ENCODE measurements around the gene BCR. TPM values are rescaled to one million over a fixed set of nuclear protein-coding genes. Genes with fewer than 3 reads are reported as not detected.
A peak's percentile ranks its signal among the peaks of the same experiment; 100 is the strongest.

Gene BCR
- total and polyA plus RNA-seq, 2 of the 13 experiments (the other 11 are each of a cell fraction or from before 2014, with no cell fraction given), result 19.9 to 33.6 TPM

DNA sequence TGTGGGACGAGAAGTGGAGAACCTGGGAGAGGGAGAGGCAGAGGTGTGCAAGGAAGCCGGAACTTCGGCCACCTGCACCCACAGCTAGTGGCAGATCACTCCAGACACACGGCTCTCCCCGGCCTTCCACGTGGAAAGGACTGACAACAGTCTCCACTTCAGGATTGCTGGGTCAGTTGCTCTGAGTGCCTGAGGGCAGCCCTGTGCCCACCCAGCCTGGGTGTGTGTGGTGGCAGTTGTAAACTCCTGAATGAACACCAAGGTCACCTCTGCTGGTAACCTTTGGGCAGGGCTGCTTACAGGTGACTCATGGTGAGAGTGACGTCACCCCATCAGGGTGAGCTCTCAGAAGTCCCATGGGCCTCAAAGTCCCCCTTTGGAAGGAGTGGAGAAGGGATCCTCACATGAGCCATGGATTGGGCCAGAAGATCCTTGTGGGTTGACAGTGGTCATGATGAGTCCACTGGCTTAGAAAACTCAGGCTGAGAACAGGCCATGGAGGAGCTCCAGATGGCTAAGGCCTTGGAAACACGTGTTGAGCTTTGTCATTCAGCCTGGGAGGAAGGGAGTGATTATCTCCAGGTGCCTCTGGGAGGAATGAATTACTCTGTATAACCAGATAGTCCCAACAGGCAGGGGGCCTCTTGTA lies 71.3 kb downstream of the BCR start (continued):
- TF ChIP-seq, protein P1, sequence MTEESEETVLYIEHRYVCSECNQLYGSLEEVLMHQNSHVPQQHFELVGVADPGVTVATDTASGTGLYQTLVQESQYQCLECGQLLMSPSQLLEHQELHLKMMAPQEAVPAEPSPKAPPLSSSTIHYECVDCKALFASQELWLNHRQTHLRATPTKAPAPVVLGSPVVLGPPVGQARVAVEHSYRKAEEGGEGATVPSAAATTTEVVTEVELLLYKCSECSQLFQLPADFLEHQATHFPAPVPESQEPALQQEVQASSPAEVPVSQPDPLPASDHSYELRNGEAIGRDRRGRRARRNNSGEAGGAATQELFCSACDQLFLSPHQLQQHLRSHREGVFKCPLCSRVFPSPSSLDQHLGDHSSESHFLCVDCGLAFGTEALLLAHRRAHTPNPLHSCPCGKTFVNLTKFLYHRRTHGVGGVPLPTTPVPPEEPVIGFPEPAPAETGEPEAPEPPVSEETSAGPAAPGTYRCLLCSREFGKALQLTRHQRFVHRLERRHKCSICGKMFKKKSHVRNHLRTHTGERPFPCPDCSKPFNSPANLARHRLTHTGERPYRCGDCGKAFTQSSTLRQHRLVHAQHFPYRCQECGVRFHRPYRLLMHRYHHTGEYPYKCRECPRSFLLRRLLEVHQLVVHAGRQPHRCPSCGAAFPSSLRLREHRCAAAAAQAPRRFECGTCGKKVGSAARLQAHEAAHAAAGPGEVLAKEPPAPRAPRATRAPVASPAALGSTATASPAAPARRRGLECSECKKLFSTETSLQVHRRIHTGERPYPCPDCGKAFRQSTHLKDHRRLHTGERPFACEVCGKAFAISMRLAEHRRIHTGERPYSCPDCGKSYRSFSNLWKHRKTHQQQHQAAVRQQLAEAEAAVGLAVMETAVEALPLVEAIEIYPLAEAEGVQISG (CRISPR knock-in tag; IDR thresholded peaks at IDR 0.05), result no peak
- TF ChIP-seq HNRNPL (IDR thresholded peaks at IDR 0.05; ENCODE audit: low read depth, low read length), result peak; percentile 76; the same call in 1 of the 2 replicates
- TF ChIP-seq, protein P2, sequence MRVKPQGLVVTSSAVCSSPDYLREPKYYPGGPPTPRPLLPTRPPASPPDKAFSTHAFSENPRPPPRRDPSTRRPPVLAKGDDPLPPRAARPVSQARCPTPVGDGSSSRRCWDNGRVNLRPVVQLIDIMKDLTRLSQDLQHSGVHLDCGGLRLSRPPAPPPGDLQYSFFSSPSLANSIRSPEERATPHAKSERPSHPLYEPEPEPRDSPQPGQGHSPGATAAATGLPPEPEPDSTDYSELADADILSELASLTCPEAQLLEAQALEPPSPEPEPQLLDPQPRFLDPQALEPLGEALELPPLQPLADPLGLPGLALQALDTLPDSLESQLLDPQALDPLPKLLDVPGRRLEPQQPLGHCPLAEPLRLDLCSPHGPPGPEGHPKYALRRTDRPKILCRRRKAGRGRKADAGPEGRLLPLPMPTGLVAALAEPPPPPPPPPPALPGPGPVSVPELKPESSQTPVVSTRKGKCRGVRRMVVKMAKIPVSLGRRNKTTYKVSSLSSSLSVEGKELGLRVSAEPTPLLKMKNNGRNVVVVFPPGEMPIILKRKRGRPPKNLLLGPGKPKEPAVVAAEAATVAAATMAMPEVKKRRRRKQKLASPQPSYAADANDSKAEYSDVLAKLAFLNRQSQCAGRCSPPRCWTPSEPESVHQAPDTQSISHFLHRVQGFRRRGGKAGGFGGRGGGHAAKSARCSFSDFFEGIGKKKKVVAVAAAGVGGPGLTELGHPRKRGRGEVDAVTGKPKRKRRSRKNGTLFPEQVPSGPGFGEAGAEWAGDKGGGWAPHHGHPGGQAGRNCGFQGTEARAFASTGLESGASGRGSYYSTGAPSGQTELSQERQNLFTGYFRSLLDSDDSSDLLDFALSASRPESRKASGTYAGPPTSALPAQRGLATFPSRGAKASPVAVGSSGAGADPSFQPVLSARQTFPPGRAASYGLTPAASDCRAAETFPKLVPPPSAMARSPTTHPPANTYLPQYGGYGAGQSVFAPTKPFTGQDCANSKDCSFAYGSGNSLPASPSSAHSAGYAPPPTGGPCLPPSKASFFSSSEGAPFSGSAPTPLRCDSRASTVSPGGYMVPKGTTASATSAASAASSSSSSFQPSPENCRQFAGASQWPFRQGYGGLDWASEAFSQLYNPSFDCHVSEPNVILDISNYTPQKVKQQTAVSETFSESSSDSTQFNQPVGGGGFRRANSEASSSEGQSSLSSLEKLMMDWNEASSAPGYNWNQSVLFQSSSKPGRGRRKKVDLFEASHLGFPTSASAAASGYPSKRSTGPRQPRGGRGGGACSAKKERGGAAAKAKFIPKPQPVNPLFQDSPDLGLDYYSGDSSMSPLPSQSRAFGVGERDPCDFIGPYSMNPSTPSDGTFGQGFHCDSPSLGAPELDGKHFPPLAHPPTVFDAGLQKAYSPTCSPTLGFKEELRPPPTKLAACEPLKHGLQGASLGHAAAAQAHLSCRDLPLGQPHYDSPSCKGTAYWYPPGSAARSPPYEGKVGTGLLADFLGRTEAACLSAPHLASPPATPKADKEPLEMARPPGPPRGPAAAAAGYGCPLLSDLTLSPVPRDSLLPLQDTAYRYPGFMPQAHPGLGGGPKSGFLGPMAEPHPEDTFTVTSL (CRISPR knock-in tag; IDR thresholded peaks at IDR 0.05; ENCODE audit: borderline replicate concordance), result no peak
- TF ChIP-seq, protein P3, sequence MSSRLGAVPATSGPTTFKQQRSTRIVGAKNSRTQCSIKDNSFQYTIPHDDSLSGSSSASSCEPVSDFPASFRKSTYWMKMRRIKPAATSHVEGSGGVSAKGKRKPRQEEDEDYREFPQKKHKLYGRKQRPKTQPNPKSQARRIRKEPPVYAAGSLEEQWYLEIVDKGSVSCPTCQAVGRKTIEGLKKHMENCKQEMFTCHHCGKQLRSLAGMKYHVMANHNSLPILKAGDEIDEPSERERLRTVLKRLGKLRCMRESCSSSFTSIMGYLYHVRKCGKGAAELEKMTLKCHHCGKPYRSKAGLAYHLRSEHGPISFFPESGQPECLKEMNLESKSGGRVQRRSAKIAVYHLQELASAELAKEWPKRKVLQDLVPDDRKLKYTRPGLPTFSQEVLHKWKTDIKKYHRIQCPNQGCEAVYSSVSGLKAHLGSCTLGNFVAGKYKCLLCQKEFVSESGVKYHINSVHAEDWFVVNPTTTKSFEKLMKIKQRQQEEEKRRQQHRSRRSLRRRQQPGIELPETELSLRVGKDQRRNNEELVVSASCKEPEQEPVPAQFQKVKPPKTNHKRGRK (CRISPR knock-in tag; IDR thresholded peaks at IDR 0.05), result no peak
- TF ChIP-seq ZKSCAN5 (CRISPR knock-in tag; IDR thresholded peaks at IDR 0.05), result no peak
- no peak for TF ChIP-seq ZZZ3 (CRISPR knock-in tag; IDR thresholded peaks at IDR 0.05; ENCODE audit: borderline replicate concordance)
- peak; percentile 24; the same call in 1 of the 2 replicates for TF ChIP-seq MED1 (CRISPR knock-in tag; IDR thresholded peaks at IDR 0.05)
- TF ChIP-seq ZFP1 (CRISPR knock-in tag; IDR thresholded peaks at IDR 0.05), result no peak
- TF ChIP-seq, protein P4, sequence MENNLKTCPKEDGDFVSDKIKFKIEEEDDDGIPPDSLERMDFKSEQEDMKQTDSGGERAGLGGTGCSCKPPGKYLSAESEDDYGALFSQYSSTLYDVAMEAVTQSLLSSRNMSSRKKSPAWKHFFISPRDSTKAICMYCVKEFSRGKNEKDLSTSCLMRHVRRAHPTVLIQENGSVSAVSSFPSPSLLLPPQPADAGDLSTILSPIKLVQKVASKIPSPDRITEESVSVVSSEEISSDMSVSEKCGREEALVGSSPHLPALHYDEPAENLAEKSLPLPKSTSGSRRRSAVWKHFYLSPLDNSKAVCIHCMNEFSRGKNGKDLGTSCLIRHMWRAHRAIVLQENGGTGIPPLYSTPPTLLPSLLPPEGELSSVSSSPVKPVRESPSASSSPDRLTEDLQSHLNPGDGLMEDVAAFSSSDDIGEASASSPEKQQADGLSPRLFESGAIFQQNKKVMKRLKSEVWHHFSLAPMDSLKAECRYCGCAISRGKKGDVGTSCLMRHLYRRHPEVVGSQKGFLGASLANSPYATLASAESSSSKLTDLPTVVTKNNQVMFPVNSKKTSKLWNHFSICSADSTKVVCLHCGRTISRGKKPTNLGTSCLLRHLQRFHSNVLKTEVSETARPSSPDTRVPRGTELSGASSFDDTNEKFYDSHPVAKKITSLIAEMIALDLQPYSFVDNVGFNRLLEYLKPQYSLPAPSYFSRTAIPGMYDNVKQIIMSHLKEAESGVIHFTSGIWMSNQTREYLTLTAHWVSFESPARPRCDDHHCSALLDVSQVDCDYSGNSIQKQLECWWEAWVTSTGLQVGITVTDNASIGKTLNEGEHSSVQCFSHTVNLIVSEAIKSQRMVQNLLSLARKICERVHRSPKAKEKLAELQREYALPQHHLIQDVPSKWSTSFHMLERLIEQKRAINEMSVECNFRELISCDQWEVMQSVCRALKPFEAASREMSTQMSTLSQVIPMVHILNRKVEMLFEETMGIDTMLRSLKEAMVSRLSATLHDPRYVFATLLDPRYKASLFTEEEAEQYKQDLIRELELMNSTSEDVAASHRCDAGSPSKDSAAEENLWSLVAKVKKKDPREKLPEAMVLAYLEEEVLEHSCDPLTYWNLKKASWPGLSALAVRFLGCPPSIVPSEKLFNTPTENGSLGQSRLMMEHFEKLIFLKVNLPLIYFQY (CRISPR knock-in tag; IDR thresholded peaks at IDR 0.05; ENCODE audit: borderline replicate concordance), result no peak
- TF ChIP-seq ZNF383 (CRISPR knock-in tag; IDR thresholded peaks at IDR 0.05; ENCODE audit: borderline replicate concordance), result no peak
